K562 (cell line): ENCODE results near the gene BRMS1. TPM values are rescaled to one million over a fixed set of nuclear protein-coding genes. Genes with fewer than 3 reads are reported as not detected.

ENCODE experiments used
- ATF7 ChIP-seq: fragments of 450-650 bp; IDR thresholded peaks from 2 replicates; pipeline ENCODE4 v1.7.1; 2014; ENCODE audit warnings: mild to moderate bottlenecking, moderate library complexity
- CBX1 ChIP-seq: sonication (generic); IDR thresholded peaks from 2 replicates; pipeline ENCODE4 v1.6.1; 2016; ENCODE audit warnings: antibody characterized with exemption, low read depth, mild to moderate bottlenecking
- NRF1 ChIP-seq, 2 experiments: fragments of 450-650 bp; IDR thresholded peaks in 1 of 2; conservative IDR thresholded peaks in 1 of 2; 2 replicates each; pipeline ENCODE4 v1.6.1; 2014; ENCODE audit warnings: mild to moderate bottlenecking in 2 of 2
- POLR2G ChIP-seq: fragments of 200-400 bp; formaldehyde crosslinking; IDR thresholded peaks from 2 replicates; pipeline ENCODE4 v1.6.1; 2017; ENCODE audit warnings: low read depth, mild to moderate bottlenecking, antibody characterized with exemption, low read length, moderate library complexity
- polyA plus RNA-seq, 8 experiments: library from polyadenylated mRNA; depleted of rRNA in 4 of 8; stranded (reverse) in 5 of 8; unstranded in 3 of 8; fragments of >200 nt; fragmentation: Nextera tagmentation in 2 of 8; fragmentation: Illumina TruSeq in 1 of 8; extraction: Ambion mirVana in 2 of 8; extraction: Trizol in 1 of 8; gene quantifications; 2 replicates each; pipeline versions ENCODE4 v1.2.1 to v1.2.3, GENCODE V29; 2011 to 2014; ENCODE audit warnings: inconsistent platforms in 1 of 8, missing spikeins in 1 of 8
- total RNA-seq, 7 experiments: library from RNA; depleted of rRNA in 6 of 7; stranded (reverse); fragments of >200 nt in 6 of 7; fragmentation: Illumina TruSeq in 2 of 7; extraction: Trizol in 2 of 7; gene quantifications; 2 replicates each; pipeline versions ENCODE4 v1.2.1 to v1.2.3, GENCODE V29; 2011 to 2021; ENCODE audit warnings: low replicate concordance in 1 of 7
- TF ChIP-seq, protein P1 (sequence below), 2 experiments: fragments of 150-350 bp in 1 of 2; IDR thresholded peaks; 2 replicates each; pipeline ENCODE4 v1.6.1; 2012 to 2016; ENCODE audit warnings: low read depth in 2 of 2, low read length in 2 of 2, mild to moderate bottlenecking in 1 of 2, moderate library complexity in 1 of 2
- TF ChIP-seq, protein P2 (sequence below), 2 experiments: fragments of 450-650 bp in 1 of 2; sonication (generic) in 1 of 2; formaldehyde crosslinking in 1 of 2; IDR thresholded peaks in 1 of 2; conservative IDR thresholded peaks in 1 of 2; 2 replicates each; pipeline versions ENCODE4 v1.6.1 to v1.8.1; 2016 to 2023; ENCODE audit warnings: mild to moderate bottlenecking in 2 of 2, moderate library complexity in 2 of 2, inconsistent platforms in 1 of 2, missing genetic modification reagents in 1 of 2
- TF ChIP-seq, protein P3 (sequence below): fragments of 450-650 bp; formaldehyde crosslinking; IDR thresholded peaks from 2 replicates; pipeline ENCODE4 v1.4.0; 2020; ENCODE audit warnings: mild to moderate bottlenecking, moderate library complexity
- TF ChIP-seq, protein P4 (sequence below), 2 experiments: fragments of 450-650 bp; formaldehyde crosslinking in 1 of 2; IDR thresholded peaks; 2 replicates each; pipeline versions ENCODE4 v1.4.0 to v1.6.1; 2014 to 2020; ENCODE audit warnings: mild to moderate bottlenecking in 2 of 2, borderline replicate concordance in 1 of 2, low read depth in 1 of 2
- TF ChIP-seq, protein P5 (sequence below): sonication (generic); formaldehyde crosslinking; IDR thresholded peaks from 2 replicates; pipeline ENCODE4 v1.5.0; 2020; ENCODE audit warnings: missing genetic modification reagents

Gene BRMS1
- total and polyA plus RNA-seq, 9 of the 15 experiments (the other 6 are each of a cell fraction or from before 2014, with no cell fraction given): 2.2 to 78.8 (median 33.4) TPM

DNA sequence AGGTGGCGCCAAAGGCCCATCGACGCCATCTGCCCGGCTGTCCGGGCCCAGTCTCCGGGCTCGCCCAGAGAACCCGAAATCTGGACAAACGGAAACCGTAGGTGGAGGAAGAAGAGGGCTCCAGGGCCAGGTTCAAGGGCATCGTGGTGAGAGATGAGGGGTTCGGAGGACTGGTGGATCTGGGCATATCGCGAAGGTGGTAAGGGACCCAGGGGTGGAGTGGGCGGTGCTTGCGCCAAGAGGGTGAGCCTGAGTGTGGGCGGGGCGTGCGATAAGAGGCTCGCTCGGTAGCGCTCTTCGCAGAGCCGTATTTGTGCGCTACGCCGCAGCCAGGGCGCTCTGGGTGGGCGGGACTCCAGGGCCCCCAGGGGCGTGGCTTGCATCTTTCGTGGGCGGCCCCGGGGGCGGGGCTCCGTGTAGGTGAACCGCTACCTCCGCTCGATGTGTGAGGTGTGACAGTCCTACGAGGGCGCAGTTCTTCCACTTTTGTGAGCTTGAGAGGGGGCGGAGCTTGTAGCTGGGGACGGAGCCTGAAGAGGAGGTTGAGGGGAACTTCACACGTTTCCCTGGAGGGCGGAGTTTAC is 32.8 kb downstream of the BRMS1 start (continued):
- TF ChIP-seq, protein P1, sequence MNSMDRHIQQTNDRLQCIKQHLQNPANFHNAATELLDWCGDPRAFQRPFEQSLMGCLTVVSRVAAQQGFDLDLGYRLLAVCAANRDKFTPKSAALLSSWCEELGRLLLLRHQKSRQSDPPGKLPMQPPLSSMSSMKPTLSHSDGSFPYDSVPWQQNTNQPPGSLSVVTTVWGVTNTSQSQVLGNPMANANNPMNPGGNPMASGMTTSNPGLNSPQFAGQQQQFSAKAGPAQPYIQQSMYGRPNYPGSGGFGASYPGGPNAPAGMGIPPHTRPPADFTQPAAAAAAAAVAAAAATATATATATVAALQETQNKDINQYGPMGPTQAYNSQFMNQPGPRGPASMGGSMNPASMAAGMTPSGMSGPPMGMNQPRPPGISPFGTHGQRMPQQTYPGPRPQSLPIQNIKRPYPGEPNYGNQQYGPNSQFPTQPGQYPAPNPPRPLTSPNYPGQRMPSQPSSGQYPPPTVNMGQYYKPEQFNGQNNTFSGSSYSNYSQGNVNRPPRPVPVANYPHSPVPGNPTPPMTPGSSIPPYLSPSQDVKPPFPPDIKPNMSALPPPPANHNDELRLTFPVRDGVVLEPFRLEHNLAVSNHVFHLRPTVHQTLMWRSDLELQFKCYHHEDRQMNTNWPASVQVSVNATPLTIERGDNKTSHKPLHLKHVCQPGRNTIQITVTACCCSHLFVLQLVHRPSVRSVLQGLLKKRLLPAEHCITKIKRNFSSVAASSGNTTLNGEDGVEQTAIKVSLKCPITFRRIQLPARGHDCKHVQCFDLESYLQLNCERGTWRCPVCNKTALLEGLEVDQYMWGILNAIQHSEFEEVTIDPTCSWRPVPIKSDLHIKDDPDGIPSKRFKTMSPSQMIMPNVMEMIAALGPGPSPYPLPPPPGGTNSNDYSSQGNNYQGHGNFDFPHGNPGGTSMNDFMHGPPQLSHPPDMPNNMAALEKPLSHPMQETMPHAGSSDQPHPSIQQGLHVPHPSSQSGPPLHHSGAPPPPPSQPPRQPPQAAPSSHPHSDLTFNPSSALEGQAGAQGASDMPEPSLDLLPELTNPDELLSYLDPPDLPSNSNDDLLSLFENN (IDR thresholded peaks at IDR 0.05; ENCODE audit: low read depth in 2 of 2, low read length in 2 of 2): 0 out of 4 replicates have a peak, but pooled peaks of 1 of the 2 experiments have one; percentile 7
- TF ChIP-seq, protein P2, sequence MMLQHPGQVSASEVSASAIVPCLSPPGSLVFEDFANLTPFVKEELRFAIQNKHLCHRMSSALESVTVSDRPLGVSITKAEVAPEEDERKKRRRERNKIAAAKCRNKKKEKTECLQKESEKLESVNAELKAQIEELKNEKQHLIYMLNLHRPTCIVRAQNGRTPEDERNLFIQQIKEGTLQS (IDR thresholded peaks at IDR 0.05): no peak
- TF ChIP-seq, protein P2 (CRISPR knock-in tag; conservative IDR thresholded peaks at IDR 0.05): 0 out of 2 replicates have a peak, but pooled peaks have one; percentile 52
- TF ChIP-seq NRF1 (conservative IDR thresholded peaks at IDR 0.05 in 1 of 2, IDR thresholded peaks at IDR 0.05 in 1 of 2) (peak; percentile 75 to 79), ATF7 (peak; percentile 77), CBX1 (peak; percentile 35; the same call in 1 of the 2 replicates), POLR2G (peak; percentile 69)
- TF ChIP-seq, protein P3, sequence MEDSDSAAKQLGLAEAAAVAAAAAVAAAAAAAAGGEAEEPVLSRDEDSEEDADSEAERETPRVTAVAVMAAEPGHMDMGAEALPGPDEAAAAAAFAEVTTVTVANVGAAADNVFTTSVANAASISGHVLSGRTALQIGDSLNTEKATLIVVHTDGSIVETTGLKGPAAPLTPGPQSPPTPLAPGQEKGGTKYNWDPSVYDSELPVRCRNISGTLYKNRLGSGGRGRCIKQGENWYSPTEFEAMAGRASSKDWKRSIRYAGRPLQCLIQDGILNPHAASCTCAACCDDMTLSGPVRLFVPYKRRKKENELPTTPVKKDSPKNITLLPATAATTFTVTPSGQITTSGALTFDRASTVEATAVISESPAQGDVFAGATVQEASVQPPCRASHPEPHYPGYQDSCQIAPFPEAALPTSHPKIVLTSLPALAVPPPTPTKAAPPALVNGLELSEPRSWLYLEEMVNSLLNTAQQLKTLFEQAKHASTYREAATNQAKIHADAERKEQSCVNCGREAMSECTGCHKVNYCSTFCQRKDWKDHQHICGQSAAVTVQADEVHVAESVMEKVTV (CRISPR knock-in tag): peak; percentile 96
- TF ChIP-seq, protein P4, sequence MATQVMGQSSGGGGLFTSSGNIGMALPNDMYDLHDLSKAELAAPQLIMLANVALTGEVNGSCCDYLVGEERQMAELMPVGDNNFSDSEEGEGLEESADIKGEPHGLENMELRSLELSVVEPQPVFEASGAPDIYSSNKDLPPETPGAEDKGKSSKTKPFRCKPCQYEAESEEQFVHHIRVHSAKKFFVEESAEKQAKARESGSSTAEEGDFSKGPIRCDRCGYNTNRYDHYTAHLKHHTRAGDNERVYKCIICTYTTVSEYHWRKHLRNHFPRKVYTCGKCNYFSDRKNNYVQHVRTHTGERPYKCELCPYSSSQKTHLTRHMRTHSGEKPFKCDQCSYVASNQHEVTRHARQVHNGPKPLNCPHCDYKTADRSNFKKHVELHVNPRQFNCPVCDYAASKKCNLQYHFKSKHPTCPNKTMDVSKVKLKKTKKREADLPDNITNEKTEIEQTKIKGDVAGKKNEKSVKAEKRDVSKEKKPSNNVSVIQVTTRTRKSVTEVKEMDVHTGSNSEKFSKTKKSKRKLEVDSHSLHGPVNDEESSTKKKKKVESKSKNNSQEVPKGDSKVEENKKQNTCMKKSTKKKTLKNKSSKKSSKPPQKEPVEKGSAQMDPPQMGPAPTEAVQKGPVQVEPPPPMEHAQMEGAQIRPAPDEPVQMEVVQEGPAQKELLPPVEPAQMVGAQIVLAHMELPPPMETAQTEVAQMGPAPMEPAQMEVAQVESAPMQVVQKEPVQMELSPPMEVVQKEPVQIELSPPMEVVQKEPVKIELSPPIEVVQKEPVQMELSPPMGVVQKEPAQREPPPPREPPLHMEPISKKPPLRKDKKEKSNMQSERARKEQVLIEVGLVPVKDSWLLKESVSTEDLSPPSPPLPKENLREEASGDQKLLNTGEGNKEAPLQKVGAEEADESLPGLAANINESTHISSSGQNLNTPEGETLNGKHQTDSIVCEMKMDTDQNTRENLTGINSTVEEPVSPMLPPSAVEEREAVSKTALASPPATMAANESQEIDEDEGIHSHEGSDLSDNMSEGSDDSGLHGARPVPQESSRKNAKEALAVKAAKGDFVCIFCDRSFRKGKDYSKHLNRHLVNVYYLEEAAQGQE (IDR thresholded peaks at IDR 0.05; ENCODE audit: borderline replicate concordance): peak; percentile 94
- TF ChIP-seq, protein P4 (CRISPR knock-in tag; IDR thresholded peaks at IDR 0.05; ENCODE audit: low read depth): peak; percentile 23; the same call in 1 of the 2 replicates
- TF ChIP-seq, protein P5, sequence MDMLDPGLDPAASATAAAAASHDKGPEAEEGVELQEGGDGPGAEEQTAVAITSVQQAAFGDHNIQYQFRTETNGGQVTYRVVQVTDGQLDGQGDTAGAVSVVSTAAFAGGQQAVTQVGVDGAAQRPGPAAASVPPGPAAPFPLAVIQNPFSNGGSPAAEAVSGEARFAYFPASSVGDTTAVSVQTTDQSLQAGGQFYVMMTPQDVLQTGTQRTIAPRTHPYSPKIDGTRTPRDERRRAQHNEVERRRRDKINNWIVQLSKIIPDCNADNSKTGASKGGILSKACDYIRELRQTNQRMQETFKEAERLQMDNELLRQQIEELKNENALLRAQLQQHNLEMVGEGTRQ (CRISPR knock-in tag): no peak
